SH-SY5Y (cell line): ENCODE data around the gene HEMK1.

ENCODE experiments used
- GATA2 ChIP-seq: IDR thresholded peaks from 2 replicates; pipeline ENCODE4 v1.6.1; 2011; ENCODE audit warnings: mild to moderate bottlenecking, low read depth, low read length
- GATA3 ChIP-seq: IDR thresholded peaks from 2 replicates; pipeline ENCODE4 v1.6.1; 2011; ENCODE audit warnings: low read depth, mild to moderate bottlenecking, low read length, moderate library complexity

GRCh38 chr3:50574444-50574831 lies 5.1 kb downstream of the HEMK1 start:
- no peak for TF ChIP-seq GATA2
- TF ChIP-seq GATA3 = no peak
